ENCODE measurements around the gene S1PR2. TPM values are rescaled to one million over a fixed set of nuclear protein-coding genes. Genes with fewer than 3 reads are reported as not detected.
A peak's percentile ranks its signal among the peaks of the same experiment; 100 is the strongest.

Gene S1PR2
- total and polyA plus RNA-seq, 9 of the 15 experiments (the other 6 are each of a cell fraction or from before 2014, with no cell fraction given) = 1.5 to 3.9 (median 2.0) TPM

- TF ChIP-seq DEAF1 (CRISPR knock-in tag; IDR thresholded peaks at IDR 0.05) (no peak), FUS (optimal IDR thresholded peaks at IDR 0.05; ENCODE audit: low read depth, low read length) (peak; percentile 65), TEAD4 (IDR thresholded peaks at IDR 0.05; ENCODE audit: low read length) (no peak; the same call in 1 of the 2 replicates), TEAD4 (CRISPR knock-in tag; IDR thresholded peaks at IDR 0.05; ENCODE audit: borderline replicate concordance) (0 out of 2 replicates have a peak, but pooled peaks have one; percentile 27), KDM5B (IDR thresholded peaks at IDR 0.05; ENCODE audit: insufficient replicate concordance, low read depth, low read length) (peak; percentile 20), CBFB (CRISPR knock-in tag; IDR thresholded peaks at IDR 0.05) (no peak), SMAD1 (IDR thresholded peaks at IDR 0.05; ENCODE audit: low read depth, low read length, partially characterized antibody) (peak; percentile 29), SAFB (IDR thresholded peaks at IDR 0.05; ENCODE audit: borderline replicate concordance, low read depth, low read length) (0 out of 2 replicates have a peak, but pooled peaks have one; percentile 33), CCNT2 (IDR thresholded peaks at IDR 0.05; ENCODE audit: borderline replicate concordance, extremely low read depth, insufficient read length, low read depth, low read length) (peak; percentile 27), THAP12 (CRISPR knock-in tag; IDR thresholded peaks at IDR 0.05) (peak; percentile 51; the same call in 1 of the 2 replicates), EWSR1 (IDR thresholded peaks at IDR 0.05; ENCODE audit: borderline replicate concordance, low read depth, partially characterized antibody) (no peak), KLF16 (IDR thresholded peaks at IDR 0.05) (peak; percentile 73)
- TF ChIP-seq, protein P1, sequence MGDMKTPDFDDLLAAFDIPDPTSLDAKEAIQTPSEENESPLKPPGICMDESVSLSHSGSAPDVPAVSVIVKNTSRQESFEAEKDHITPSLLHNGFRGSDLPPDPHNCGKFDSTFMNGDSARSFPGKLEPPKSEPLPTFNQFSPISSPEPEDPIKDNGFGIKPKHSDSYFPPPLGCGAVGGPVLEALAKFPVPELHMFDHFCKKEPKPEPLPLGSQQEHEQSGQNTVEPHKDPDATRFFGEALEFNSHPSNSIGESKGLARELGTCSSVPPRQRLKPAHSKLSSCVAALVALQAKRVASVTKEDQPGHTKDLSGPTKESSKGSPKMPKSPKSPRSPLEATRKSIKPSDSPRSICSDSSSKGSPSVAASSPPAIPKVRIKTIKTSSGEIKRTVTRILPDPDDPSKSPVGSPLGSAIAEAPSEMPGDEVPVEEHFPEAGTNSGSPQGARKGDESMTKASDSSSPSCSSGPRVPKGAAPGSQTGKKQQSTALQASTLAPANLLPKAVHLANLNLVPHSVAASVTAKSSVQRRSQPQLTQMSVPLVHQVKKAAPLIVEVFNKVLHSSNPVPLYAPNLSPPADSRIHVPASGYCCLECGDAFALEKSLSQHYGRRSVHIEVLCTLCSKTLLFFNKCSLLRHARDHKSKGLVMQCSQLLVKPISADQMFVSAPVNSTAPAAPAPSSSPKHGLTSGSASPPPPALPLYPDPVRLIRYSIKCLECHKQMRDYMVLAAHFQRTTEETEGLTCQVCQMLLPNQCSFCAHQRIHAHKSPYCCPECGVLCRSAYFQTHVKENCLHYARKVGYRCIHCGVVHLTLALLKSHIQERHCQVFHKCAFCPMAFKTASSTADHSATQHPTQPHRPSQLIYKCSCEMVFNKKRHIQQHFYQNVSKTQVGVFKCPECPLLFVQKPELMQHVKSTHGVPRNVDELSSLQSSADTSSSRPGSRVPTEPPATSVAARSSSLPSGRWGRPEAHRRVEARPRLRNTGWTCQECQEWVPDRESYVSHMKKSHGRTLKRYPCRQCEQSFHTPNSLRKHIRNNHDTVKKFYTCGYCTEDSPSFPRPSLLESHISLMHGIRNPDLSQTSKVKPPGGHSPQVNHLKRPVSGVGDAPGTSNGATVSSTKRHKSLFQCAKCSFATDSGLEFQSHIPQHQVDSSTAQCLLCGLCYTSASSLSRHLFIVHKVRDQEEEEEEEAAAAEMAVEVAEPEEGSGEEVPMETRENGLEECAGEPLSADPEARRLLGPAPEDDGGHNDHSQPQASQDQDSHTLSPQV (IDR thresholded peaks at IDR 0.05) = 0 out of 2 replicates have a peak, but pooled peaks have one; percentile 48
- TF ChIP-seq, protein P2, sequence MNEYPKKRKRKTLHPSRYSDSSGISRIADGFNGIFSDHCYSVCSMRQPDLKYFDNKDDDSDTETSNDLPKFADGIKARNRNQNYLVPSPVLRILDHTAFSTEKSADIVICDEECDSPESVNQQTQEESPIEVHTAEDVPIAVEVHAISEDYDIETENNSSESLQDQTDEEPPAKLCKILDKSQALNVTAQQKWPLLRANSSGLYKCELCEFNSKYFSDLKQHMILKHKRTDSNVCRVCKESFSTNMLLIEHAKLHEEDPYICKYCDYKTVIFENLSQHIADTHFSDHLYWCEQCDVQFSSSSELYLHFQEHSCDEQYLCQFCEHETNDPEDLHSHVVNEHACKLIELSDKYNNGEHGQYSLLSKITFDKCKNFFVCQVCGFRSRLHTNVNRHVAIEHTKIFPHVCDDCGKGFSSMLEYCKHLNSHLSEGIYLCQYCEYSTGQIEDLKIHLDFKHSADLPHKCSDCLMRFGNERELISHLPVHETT (CRISPR knock-in tag; conservative IDR thresholded peaks at IDR 0.05 in 1 of 2, IDR thresholded peaks at IDR 0.05 in 1 of 2) = peak in 1 of 2 experiments; percentile 61; a peak in 1 of 4 replicates
Observed at GRCh38 chr19:10230861-10231611, at the start of gene S1PR2 (continued).

Data from K562 (cell line).